HepG2 (cell line): Measurements from ENCODE around the gene NAPB. TPM values are rescaled to one million over a fixed set of nuclear protein-coding genes. Genes with fewer than 3 reads are reported as not detected.

Source experiments
- AHR ChIP-seq: IDR thresholded peaks from 2 replicates; pipeline ENCODE4 v1.6.1; 2018; ENCODE audit warnings: missing genetic modification reagents, missing compliant biosample characterization
- DR1 ChIP-seq: sonication (generic); formaldehyde crosslinking; IDR thresholded peaks from 2 replicates; pipeline ENCODE4 v1.8.0; 2021; ENCODE audit warnings: mild to moderate bottlenecking, missing genetic modification reagents, inconsistent platforms
- HNF4G ChIP-seq, 2 experiments: sonication (generic) in 1 of 2; formaldehyde crosslinking in 1 of 2; IDR thresholded peaks; 2 replicates each; pipeline versions ENCODE4 v1.4.0 to v1.6.1; 2011 to 2020; ENCODE audit warnings: borderline replicate concordance in 2 of 2, low read depth in 2 of 2, mild to moderate bottlenecking in 2 of 2, low read length in 1 of 2, missing genetic modification reagents in 1 of 2, moderate library complexity in 1 of 2
- IRF2 ChIP-seq: IDR thresholded peaks from 2 replicates; pipeline ENCODE4 v1.6.1; 2018; ENCODE audit warnings: missing genetic modification reagents, missing compliant biosample characterization
- ISL2 ChIP-seq: sonication (generic); formaldehyde crosslinking; IDR thresholded peaks from 2 replicates; pipeline ENCODE4 v1.5.0; 2020; ENCODE audit warnings: missing genetic modification reagents
- NFATC3 ChIP-seq: sonication (generic); formaldehyde crosslinking; IDR thresholded peaks from 2 replicates; pipeline ENCODE4 v1.5.1; 2020; ENCODE audit warnings: mild to moderate bottlenecking, missing genetic modification reagents
- NONO ChIP-seq, 2 experiments: fragments of 450-650 bp in 1 of 2; sonication (generic) in 1 of 2; formaldehyde crosslinking in 1 of 2; IDR thresholded peaks in 1 of 2; conservative IDR thresholded peaks in 1 of 2; 2 replicates each; pipeline versions ENCODE4 v1.6.1 to v1.8.0; 2017 to 2022; ENCODE audit warnings: mild to moderate bottlenecking in 1 of 2, missing genetic modification reagents in 1 of 2, moderate library complexity in 1 of 2
- NR0B2 ChIP-seq: sonication (generic); formaldehyde crosslinking; IDR thresholded peaks from 2 replicates; pipeline ENCODE4 v1.4.0; 2020; ENCODE audit warnings: mild to moderate bottlenecking, missing genetic modification reagents
- NR2F2 ChIP-seq: IDR thresholded peaks from 2 replicates; pipeline ENCODE4 v1.6.1; 2012; ENCODE audit warnings: low read depth, inconsistent platforms, borderline replicate concordance
- PAWR ChIP-seq: sonication (generic); formaldehyde crosslinking; IDR thresholded peaks from 2 replicates; pipeline ENCODE4 v1.4.0; 2020; ENCODE audit warnings: missing genetic modification reagents, mild to moderate bottlenecking, borderline replicate concordance
- REST ChIP-seq, 2 experiments: IDR thresholded peaks; 2 replicates each; pipeline ENCODE4 v1.6.1; 2011 to 2012; ENCODE audit warnings: low read length in 2 of 2, borderline replicate concordance in 1 of 2, low read depth in 1 of 2, mild to moderate bottlenecking in 1 of 2, moderate library complexity in 1 of 2
- SIN3B ChIP-seq: fragments of 150-350 bp; IDR thresholded peaks from 2 replicates; pipeline ENCODE4 v1.6.1; 2014; ENCODE audit warnings: low read length
- STAT5B ChIP-seq: sonication (generic); formaldehyde crosslinking; IDR thresholded peaks from 2 replicates; pipeline ENCODE4 v1.4.0; 2020; ENCODE audit warnings: missing genetic modification reagents
- SUZ12 ChIP-seq: fragments of 150-350 bp; IDR thresholded peaks from 2 replicates; pipeline ENCODE4 v1.6.1; 2014; ENCODE audit warnings: low read depth, low read length
- TCF7L2 ChIP-seq: IDR thresholded peaks from 2 replicates; pipeline ENCODE4 v1.6.1; 2011; ENCODE audit warnings: mild to moderate bottlenecking, low read depth, low read length, moderate library complexity
- ZBTB10 ChIP-seq: sonication (generic); formaldehyde crosslinking; IDR thresholded peaks from 2 replicates; pipeline ENCODE4 v1.4.0; 2020; ENCODE audit warnings: missing genetic modification reagents, borderline replicate concordance
- ZFP36L1 ChIP-seq: sonication (generic); formaldehyde crosslinking; IDR thresholded peaks from 2 replicates; pipeline ENCODE4 v1.8.0; 2022; ENCODE audit warnings: mild to moderate bottlenecking, missing genetic modification reagents, moderate library complexity
- ZFP41 ChIP-seq: sonication (generic); formaldehyde crosslinking; IDR thresholded peaks from 2 replicates; pipeline ENCODE4 v1.4.0; 2020; ENCODE audit warnings: mild to moderate bottlenecking, missing genetic modification reagents, borderline replicate concordance
- polyA plus RNA-seq, 8 experiments: library from polyadenylated mRNA; depleted of rRNA in 3 of 8; stranded (reverse) in 7 of 8; unstranded in 1 of 8; fragments of >200 nt; fragmentation: Illumina TruSeq in 4 of 8; extraction: Trizol in 4 of 8; gene quantifications; 2 replicates each; pipeline versions ENCODE4 v1.2.1 to v1.2.3, GENCODE V29; 2011 to 2016; ENCODE audit warnings: low read depth in 4 of 8, missing spikeins in 1 of 8, mixed read lengths in 1 of 8; ENCODE audit not compliant: insufficient read depth in 1 of 8
- total RNA-seq, 5 experiments: library from RNA; depleted of rRNA; stranded (reverse); fragments of >200 nt; fragmentation: Illumina TruSeq; extraction: Trizol; gene quantifications; 2 replicates each; pipeline ENCODE4 v1.2.3, GENCODE V29; 2016; ENCODE audit warnings: low read depth in 1 of 5

The NAPB gene
- total and polyA plus RNA-seq, 2 of the 13 experiments (the other 11 are each of a cell fraction or from before 2014, with no cell fraction given): 15.2 to 16.1 TPM

- TF ChIP-seq ZFP41 (CRISPR knock-in tag) (no peak), SIN3B (no peak), STAT5B (CRISPR knock-in tag) (no peak), NR2F2 (no peak; the same call in 1 of the 2 replicates), TCF7L2 (no peak), AHR (no peak), REST (IDR thresholded peaks at IDR 0.05; ENCODE audit: borderline replicate concordance in 1 of 2, low read depth in 1 of 2, low read length in 2 of 2) (no peak), SUZ12 (no peak), ISL2 (CRISPR knock-in tag) (peak; percentile 84), DR1 (CRISPR knock-in tag) (no peak), NR0B2 (CRISPR knock-in tag) (no peak), NONO (IDR thresholded peaks at IDR 0.05) (no peak), NONO (CRISPR knock-in tag; conservative IDR thresholded peaks at IDR 0.05) (no peak), PAWR (CRISPR knock-in tag) (no peak), HNF4G (IDR thresholded peaks at IDR 0.05; ENCODE audit: borderline replicate concordance, low read depth, low read length) (peak; percentile 35; the same call in 1 of the 2 replicates), HNF4G (CRISPR knock-in tag; IDR thresholded peaks at IDR 0.05; ENCODE audit: borderline replicate concordance, low read depth) (peak; percentile 38; the same call in 1 of the 2 replicates), NFATC3 (no peak), IRF2 (CRISPR knock-in tag) (peak; percentile 70; the same call in 1 of the 2 replicates), ZBTB10 (no peak), ZFP36L1 (CRISPR knock-in tag) (no peak)
Observed at GRCh38 chr20:23386304-23387117, 34.8 kb downstream of the NAPB start (continued).
